Anterior cingulate cortex (tissue), 58 donors: ENCODE results near the gene PDZD2.
"Not testable (repeated sequence)": the region's sequence is repeated elsewhere in the genome, so short reads cannot be mapped to it uniquely, and the experiment has no call there.

Experiments used
- DNase-seq, 58 donors: peaks; one replicate each; lab custom pipeline; 2025; lab: John Stamatoyannopoulos, UW

The PDZD2 gene

GRCh38 chr5:31682025-31682424 is 43.1 kb downstream of the PDZD2 start:
- no peak for DNase-seq

DNA sequence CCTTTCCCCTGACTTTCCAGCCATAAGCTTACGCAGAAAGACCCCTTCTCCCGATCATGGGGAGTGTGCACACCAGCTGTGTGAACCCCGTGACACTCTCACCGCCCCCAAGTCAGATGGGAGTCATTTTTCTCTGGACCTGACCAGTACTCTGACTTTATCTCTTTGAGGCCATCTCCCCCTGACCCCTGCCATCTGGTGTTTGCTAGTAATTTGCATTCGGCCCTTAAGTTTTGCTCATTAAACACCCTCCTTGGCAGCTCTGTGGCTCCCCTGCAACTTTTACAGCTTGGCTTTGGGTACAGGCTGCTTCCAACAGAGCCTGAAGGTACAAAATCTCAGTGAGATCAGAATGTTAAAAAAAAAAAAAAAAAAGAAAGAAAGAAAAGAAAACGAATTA is 43.9 kb downstream of the PDZD2 start:
- DNase-seq: no peak

DNA sequence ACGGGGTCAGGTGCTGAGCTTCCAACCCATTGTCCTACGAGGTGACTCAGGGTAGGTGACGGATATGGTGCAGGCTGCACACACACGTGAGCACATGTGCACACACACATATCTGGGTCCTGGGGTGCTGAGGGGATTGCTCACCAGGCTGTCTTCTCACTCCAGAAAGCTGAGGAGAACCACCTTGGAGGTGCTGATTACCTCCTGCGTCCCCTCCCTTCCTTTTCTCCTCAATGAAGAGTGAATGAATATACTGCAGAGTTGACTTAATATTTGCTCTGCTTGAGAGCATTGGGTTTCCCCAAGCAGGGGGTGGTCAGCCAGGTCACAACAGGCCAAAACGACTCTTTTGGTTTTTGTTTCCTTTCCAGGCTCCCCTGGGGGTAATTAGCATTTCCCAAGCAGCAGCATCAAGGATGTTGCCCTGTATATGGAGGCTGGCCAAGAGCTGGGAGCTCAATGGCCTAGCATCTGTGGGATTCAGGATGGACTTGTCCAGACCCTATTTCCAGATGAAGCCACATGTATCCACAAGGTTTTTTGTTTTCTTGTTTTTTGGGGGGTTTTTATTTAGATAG is 49.7 kb downstream of the PDZD2 start:
- DNase-seq: no peak

GRCh38 chr5:31691408-31691807 is 52.5 kb downstream of the PDZD2 start:
- DNase-seq: not testable (repeated sequence)

GRCh38 chr5:31692561-31693221 is 53.8 kb downstream of the PDZD2 start:
- DNase-seq: peak in 52 of 58 donors; percentile 6 to 75 (median 41)

- no peak for DNase-seq
These were observed 59.7 kb downstream of the PDZD2 start for GRCh38 chr5:31698673-31699072.

DNA sequence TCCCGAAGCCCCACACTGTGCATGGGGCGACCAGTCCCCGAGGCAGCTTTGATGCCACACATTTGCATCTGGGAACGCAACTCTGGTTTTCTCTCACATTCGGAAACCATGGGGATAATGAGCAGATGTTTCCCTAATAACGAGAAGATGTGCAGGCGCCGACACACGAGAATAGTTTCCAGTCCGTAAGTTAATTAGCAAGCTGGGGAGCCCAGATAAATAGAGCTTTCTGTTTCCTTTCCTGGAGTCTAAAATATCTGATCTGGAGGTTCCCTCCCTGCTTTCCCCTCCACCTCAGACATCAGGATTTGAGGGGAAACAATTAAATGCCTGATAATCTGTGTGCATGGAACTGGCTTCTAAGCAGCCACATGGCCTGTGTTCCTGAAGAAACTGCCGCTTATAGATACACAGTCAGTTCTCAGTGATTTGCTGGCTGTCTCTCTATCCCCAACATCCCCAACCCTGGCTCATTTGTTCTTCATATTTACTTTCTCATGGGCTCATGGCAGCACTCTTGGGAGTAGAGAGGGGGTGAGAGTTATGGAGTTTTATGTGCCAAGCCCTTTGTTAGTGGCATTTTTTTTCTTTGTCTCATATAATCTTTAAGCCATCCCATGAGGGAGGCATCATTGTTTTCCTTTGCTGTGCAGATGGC is 62.8 kb downstream of the PDZD2 start:
- no peak for DNase-seq

GRCh38 chr5:31702712-31703111 is 63.8 kb downstream of the PDZD2 start:
- no peak for DNase-seq

- no peak for DNase-seq
These were observed 64.8 kb downstream of the PDZD2 start for GRCh38 chr5:31703757-31704156.

- no peak for DNase-seq
These were observed 67.3 kb downstream of the PDZD2 start for GRCh38 chr5:31706186-31706585.

DNA sequence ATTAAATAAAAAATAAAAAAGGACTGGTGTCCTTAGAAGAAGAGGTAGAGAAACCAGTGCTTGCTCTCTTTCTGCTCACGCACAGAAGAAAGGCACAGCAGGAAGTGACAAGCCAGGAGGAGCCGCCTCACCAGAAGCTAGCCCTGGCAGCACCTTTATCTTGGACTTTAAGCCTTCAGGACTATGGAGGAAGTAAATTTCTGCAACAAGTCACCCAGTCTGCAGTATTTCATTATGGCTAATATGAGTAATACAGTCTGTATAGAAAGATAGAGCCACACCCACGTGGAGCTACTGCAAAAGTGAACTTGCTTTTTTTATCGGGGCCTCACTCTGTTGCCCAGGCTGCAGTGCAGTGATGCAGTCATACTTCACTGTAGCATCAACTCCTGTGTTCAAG is 68.4 kb downstream of the PDZD2 start:
- no peak for DNase-seq

DNA sequence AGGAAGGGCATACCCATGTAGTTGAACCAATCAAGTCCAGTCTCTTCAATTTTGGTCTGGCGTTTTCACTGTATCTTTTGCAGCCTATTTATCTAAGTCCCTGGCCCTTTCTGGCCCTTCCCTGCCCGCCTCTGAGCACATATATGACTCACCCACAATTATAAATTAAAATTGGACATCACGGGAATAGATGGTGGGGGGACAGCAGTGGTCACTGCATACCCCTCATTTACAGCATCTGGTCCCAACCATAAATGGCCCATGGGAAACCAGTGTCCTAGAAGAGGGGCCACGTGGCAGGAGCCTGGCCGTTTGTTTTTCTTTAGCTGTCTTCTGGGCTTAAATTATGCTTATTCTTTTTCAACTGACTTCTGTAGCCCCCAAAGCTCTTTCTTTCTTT is 69.2 kb downstream of the PDZD2 start:
- no peak for DNase-seq

GRCh38 chr5:31711363-31711762 is 72.4 kb downstream of the PDZD2 start:
- DNase-seq: no peak

GRCh38 chr5:31711935-31712592 is 73.1 kb downstream of the PDZD2 start:
- no peak for DNase-seq

GRCh38 chr5:31717561-31717960 is 78.6 kb downstream of the PDZD2 start:
- no peak for DNase-seq

- no peak for DNase-seq
These were observed 81.1 kb downstream of the PDZD2 start for GRCh38 chr5:31720004-31720403.

DNA sequence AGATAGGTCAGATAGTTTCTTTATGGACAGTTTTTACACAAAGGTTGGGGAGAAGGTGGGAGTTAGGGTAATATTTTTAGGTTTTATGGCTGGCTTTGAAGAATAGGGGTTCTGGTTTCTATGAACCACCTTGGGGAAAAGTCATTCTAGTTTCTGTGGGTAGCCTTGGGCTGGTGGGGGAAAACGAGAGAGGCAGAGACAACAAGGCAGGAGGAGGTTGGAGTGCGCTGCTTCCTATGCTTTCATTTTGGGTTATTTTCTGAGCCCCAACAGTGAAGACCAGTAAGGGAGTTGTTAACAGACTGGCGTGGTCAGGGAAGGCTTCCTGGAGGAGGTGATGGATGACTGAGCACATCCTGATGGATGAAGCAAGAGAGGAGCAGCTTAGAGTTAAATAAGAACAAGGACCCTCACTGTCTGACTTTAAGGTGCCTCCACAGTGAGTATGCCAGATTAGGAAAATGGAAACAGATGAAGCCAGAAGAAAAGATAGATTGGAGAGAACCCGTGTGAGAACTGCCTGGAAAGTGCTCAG is 81.9 kb downstream of the PDZD2 start:
- no peak for DNase-seq

DNA sequence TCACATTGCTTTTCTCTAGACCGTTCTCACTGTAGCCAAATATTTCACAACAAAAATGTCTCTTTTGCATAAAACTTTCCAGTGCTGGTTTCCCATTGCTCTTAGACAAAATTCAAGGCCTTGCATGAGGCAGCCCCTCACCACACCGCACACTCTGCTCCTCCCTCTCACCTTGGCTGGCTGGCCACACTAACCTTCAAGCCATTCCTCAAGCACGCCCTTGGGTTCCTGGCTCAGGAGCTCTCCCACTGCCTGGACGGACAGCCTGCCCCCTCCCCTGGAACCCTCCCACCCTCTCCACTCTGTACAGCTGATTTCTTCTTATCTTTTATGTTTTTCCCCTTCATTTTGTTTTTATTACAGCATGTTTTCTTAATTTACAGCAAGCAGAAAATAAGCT is 83.2 kb downstream of the PDZD2 start:
- no peak for DNase-seq

DNA sequence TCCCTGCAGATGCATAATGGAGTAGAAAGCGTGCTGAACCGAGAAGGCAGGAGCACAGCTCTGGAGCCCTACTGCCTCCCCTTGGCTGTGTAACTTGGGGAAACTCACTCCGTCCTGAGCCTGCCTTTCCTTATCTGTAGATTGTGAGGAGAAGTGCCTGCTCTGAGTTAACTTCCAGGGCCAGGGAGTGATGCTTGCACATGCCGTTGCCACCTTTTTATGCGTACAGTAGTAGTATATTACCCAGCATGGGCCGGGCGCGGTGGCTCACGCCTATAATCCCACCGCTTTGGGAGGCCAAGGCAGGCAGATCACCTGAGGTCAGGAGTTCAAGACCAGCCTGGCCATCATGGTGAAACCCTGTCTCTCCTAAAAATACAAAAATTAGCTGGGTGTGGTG is 87.1 kb downstream of the PDZD2 start:
- no peak for DNase-seq

DNA sequence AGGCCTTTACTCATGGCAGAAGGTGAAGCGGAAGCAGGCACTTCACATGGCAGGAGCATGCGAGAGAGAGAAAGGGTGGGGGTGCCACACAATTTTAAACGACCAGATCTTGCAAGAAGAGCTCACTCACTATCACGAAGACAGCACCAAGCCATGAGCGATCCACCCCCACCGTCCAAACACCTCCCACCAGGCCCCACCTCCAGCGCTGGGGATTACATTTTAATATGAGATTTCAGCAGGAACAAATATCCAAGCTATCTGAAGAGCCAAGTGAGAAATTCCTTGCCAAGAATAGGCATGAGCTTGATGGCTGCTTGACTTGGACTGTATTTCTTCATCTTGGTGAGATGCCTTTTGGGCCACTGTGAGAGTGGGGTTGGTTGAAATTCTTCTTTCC is 88.0 kb downstream of the PDZD2 start:
- peak in 25 of 58 donors; percentile 4 to 72 (median 25) for DNase-seq

- DNase-seq: no peak
These were observed 89.1 kb downstream of the PDZD2 start for GRCh38 chr5:31728039-31728438.
